HG02571 (cell line): ENCODE results near the gene IGLON5.

Experiments used
- ATAC-seq: cut with Tn5 transposase; IDR thresholded peaks from one replicate; pipeline ENCODE4 v1.9.1; 2021; ENCODE audit warnings: mild to moderate bottlenecking, moderate library complexity; ENCODE audit not compliant: unreplicated experiment

Gene IGLON5

GRCh38 chr19:51311351-51312257 is at the start of gene IGLON5:
Gene IGLON5 (plus strand): TSS chr19:51311644. CDS start chr19:51311848, 204 bp downstream.
- ATAC-seq: no peak

DNA sequence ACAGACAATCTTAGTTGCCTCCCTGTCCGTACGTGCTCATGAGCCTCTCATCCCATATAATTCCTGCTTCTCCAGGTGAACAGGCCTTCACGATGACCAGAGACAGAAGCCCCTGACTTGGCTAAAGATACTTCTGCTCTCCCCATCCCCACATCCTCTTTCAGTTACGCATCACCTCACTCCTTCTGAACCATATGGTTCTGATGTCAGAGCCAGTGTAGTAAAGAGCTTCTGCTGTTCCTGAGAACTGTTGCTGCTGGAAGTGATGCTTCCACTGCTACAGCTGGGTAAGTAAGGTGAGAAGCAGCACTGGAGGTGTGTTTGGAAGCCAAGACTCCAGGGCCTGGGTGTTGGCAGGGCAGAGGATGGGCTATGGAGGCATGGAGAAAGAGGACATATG is 47.6 kb upstream of the IGLON5 start:
- ATAC-seq: no peak

DNA sequence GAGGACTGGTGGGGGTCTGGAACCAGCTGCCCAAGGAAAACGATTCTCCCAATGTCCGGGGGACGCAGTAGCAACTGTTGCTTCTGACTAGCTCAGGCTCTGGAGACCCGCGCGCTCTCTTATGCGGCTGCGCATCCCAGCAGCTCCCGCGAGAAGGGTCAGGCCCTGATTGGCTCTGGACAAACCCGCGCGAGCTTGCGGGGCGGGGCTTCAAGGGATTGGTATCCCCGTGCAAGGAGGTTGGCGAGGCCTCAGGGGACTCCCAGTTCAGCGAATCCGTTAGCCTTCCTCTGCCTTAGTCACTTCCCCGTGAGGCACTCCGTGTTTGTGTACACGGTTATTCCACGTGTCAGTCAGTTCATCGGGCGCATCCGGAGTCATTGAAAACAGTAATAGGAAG is 40.4 kb upstream of the IGLON5 start:
- no peak for ATAC-seq

- no peak for ATAC-seq
These were observed 39.1 kb upstream of the IGLON5 start for GRCh38 chr19:51272183-51272810.

GRCh38 chr19:51274049-51274770 is 37.2 kb upstream of the IGLON5 start:
- no peak for ATAC-seq

DNA sequence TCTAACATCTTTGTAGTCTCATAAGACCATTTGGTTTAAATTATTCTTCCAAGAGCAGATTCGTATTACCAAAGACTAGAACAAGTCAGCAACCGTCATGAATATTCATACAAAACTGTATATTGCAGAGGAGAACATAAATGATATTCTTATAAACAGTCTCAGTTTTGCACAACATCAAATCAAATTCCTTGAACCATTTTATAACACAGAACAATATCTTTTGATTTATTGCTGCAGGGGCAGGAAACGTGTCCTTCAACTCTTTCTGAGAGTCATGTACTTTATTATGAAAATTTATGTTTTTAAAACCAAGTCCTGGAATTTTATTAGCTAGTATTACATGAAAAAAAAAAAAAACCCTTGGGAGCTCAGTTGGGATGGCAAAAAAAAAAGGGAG is 34.3 kb upstream of the IGLON5 start:
- ATAC-seq: no peak

GRCh38 chr19:51282335-51282734 is 29.1 kb upstream of the IGLON5 start:
- ATAC-seq: no peak

DNA sequence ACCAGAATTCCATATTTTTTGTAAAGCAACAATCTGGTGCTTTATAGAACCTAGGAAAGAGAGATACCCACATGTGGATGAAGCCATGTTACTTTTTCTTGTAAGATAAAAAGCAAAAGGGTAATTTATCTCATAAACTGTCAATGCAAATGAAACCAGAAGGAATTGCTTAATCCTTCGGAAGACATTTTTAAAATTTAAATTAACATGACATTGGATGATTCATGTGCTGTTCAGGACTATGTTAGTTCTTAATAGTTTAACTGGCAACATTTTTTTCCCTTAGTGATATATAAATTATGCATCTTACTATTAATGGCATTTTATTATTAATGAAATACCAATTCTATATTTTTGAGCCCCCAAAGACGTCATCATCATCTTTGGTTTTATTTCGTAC is 25.8 kb upstream of the IGLON5 start:
- ATAC-seq: no peak

DNA sequence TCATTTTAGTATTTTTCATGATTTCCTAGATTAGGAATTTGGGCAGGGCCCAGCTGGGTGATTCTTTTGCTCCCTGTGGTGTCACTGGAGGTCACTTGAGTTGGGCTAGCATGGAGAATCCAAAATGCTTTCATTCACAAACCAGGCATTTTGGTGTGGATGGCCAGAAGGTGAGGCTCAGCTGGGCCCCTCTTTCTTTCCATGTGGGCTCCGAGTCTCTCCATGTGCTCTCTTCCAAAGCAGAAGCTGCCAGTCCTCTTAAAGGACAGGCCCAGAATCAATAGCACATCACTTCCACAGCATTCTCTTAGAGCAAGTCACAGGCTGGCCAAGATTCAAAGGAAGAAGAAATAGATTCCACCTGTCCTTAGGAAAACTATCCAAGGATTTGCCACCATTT is 21.8 kb upstream of the IGLON5 start:
- no peak for ATAC-seq

DNA sequence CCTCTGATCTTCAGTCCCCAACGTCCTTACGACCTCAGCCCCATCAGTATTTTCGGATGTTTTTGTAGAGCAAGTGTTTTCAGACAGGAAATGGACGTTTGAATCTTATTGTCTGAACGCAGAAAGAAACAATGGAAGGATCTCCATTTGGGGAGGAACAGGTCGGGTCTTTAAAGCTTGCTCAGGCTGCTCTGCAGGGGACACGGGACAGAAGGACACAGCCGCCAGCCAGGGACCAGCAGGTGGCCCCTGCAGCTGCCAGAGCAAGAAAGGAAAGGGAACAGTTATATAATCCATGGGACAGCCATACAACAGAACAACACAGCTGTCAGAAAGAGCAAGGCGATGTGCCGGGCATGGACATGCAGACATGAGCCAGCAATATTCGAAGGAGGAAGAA is 18.5 kb upstream of the IGLON5 start:
- no peak for ATAC-seq

- no peak for ATAC-seq
These were observed 17.8 kb upstream of the IGLON5 start for GRCh38 chr19:51293571-51294210.

- ATAC-seq: no peak
These were observed 17.1 kb upstream of the IGLON5 start for GRCh38 chr19:51294211-51294976.

DNA sequence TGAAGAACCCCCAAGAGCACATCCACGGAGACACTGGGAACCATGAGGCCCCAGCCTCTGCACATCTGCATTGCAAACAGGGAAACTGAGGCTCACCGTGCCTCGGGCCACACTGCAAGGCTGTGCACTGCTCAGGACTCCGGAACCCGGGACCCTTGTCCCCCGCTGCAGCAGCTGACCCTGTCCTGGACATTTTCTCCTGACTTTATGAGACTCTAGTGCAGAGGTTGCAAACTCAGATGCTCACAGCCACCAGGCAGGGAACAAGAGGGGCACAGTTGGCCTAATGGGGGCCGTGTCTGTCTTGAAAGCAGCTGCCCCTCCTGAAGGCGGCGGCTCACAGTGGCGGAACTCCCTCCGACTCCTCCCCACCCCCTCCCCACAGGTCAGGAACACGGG is 16.5 kb upstream of the IGLON5 start:
- ATAC-seq: no peak

DNA sequence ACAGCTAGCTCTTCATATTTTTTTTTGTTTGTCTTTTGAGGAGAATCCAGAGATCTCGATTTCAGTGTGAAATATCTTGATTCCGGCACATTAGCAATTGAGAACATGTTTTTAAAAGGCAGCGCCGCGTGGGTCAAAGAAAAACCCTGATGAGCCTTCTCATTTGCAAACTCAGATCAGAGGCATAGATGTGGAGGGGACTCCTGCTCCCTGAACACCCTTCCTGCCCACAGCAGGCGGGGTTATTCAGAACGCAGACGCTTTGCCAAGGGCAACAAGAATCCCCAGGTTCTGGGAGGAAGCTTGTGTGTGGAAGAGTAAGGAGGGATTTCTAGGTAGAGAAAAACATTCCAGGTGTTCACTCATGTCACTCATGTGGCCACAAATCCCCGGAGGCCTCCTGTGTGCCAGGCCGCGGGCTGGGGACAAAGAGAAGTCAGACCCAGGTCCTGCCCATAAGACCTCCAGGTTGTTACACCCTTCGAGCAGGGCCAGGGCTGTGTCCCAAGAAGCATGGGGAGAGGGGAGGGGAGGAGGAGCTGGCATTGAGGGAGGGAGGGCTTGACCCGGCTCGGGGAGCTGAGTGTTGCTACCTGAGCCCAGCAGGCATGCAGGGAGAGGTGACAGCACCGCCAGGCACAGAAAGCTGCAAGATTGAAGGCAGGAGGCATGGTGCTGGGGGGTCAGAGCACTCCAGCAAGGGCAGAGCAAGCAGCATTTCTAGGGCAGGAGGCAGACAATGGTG is 15.9 kb upstream of the IGLON5 start:
- no peak for ATAC-seq

- ATAC-seq: no peak
These were observed 14.9 kb upstream of the IGLON5 start for GRCh38 chr19:51296336-51297093.

GRCh38 chr19:51297406-51297805 is 14.0 kb upstream of the IGLON5 start:
- ATAC-seq: no peak

GRCh38 chr19:51301266-51301665 is 10.2 kb upstream of the IGLON5 start:
- ATAC-seq: no peak

GRCh38 chr19:51305479-51305878 is 6.0 kb upstream of the IGLON5 start:
- ATAC-seq: no peak

DNA sequence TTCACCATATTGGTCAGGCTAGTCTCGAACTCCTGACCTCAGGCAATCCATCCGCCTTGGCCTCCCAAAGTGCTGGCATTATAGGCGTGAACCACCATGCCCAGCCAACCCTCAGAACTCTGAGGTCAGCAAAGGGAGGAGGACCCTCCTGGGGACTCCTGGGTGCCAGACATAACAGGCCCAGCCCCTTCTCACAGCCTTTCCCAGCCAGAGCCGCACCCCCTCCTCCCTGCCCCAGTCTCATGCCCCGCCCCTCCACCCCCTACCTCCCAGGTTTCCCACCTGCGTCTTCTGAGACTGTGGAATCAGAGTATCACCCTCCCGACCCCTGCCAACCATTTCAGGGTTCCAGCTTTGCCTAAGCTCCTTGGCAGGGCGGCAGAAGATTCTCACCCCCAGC is 5.2 kb downstream of the IGLON5 start:
- ATAC-seq: no peak
